Measurements from ENCODE around the gene UST. TPM values are rescaled to one million over a fixed set of nuclear protein-coding genes. Genes with fewer than 3 reads are reported as not detected.

The UST gene
- total and polyA plus RNA-seq, 9 of the 15 experiments (the other 6 are each of a cell fraction or from before 2014, with no cell fraction given), result 0.04 to 0.10 TPM; not detected in 7

DNA sequence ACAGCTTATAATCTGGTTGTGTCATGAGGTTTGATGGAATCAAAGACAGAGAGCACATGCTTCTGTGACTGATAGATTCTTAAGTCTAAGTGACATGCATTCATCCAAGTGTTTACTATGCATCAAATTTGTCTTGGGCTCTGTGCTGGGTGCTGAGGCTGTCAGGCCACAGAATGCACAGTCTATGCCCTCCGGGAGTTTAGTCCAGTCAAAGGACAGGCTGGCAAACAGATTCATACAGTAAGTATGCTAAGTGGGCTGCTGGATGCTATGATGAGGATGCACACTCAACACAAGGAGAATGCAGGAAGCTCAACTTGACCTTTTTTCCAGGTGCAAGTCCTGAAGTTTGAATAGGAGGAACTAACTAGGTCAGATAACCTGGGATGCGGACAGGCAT is 146.7 kb downstream of the UST start (continued):
- TF ChIP-seq E2F8 (IDR thresholded peaks at IDR 0.05; ENCODE audit: low read depth, partially characterized antibody), result no peak
- no peak for TF ChIP-seq CGGBP1 (CRISPR knock-in tag; IDR thresholded peaks at IDR 0.05)
- no peak for TF ChIP-seq KAT7 (CRISPR knock-in tag; IDR thresholded peaks at IDR 0.05; ENCODE audit: borderline replicate concordance)
- no peak for TF ChIP-seq ZZZ3 (IDR thresholded peaks at IDR 0.05)
- no peak for TF ChIP-seq ZNF830 (CRISPR knock-in tag; IDR thresholded peaks at IDR 0.05)
- TF ChIP-seq, protein P1, sequence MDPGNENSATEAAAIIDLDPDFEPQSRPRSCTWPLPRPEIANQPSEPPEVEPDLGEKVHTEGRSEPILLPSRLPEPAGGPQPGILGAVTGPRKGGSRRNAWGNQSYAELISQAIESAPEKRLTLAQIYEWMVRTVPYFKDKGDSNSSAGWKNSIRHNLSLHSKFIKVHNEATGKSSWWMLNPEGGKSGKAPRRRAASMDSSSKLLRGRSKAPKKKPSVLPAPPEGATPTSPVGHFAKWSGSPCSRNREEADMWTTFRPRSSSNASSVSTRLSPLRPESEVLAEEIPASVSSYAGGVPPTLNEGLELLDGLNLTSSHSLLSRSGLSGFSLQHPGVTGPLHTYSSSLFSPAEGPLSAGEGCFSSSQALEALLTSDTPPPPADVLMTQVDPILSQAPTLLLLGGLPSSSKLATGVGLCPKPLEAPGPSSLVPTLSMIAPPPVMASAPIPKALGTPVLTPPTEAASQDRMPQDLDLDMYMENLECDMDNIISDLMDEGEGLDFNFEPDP (CRISPR knock-in tag; IDR thresholded peaks at IDR 0.05), result no peak
- TF ChIP-seq SLC30A9 (CRISPR knock-in tag; IDR thresholded peaks at IDR 0.05), result no peak
- no peak for TF ChIP-seq HBP1 (CRISPR knock-in tag; IDR thresholded peaks at IDR 0.05)
- no peak for TF ChIP-seq MYC (IDR thresholded peaks at IDR 0.05; ENCODE audit: low read depth, low read length)
- no peak for TF ChIP-seq MYC (CRISPR knock-in tag; IDR thresholded peaks at IDR 0.05; ENCODE audit: borderline replicate concordance, low read depth)
- no peak for TF ChIP-seq ZNF76 (CRISPR knock-in tag; IDR thresholded peaks at IDR 0.05; ENCODE audit: borderline replicate concordance)
- TF ChIP-seq, protein P2, sequence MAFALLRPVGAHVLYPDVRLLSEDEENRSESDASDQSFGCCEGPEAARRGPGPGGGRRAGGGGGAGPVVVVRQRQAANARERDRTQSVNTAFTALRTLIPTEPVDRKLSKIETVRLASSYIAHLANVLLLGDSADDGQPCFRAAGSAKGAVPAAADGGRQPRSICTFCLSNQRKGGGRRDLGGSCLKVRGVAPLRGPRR (CRISPR knock-in tag; IDR thresholded peaks at IDR 0.05), result no peak
